Trophoblast cell (in vitro differentiated cells and primary cell): ENCODE data around the gene SPSB2.
A peak's percentile ranks its signal among the peaks of the same experiment; 100 is the strongest.
"Not testable (repeated sequence)": the region's sequence is repeated elsewhere in the genome, so short reads cannot be mapped to it uniquely, and the experiment has no call there.

Source experiments
- DNase-seq, 2 donors: peaks; one replicate each; pipeline ENCODE4 v3.0.0-alpha.2; 2016
- H2AFZ ChIP-seq: 2 replicates; pipeline ENCODE4 v1.6.1; 2013; ENCODE audit warnings: low read length, moderate library complexity, mild to moderate bottlenecking; ENCODE audit not compliant: insufficient read depth, poor library complexity
- H2AK5ac ChIP-seq: 2 replicates; pipeline ENCODE4 v1.6.1; 2013; ENCODE audit warnings: mild to moderate bottlenecking, low read length
- H2BK120ac ChIP-seq: 2 replicates; pipeline ENCODE4 v1.6.1; 2013; ENCODE audit warnings: low read length, mild to moderate bottlenecking, moderate library complexity; ENCODE audit not compliant: insufficient read depth, poor library complexity
- H2BK12ac ChIP-seq: 2 replicates; pipeline ENCODE4 v1.6.1; 2013; ENCODE audit warnings: mild to moderate bottlenecking, low read length, moderate library complexity
- H2BK5ac ChIP-seq: 2 replicates; pipeline ENCODE4 v1.6.1; 2013; ENCODE audit warnings: low read length, low read depth, moderate library complexity, mild to moderate bottlenecking; ENCODE audit not compliant: poor library complexity
- H3K14ac ChIP-seq: 2 replicates; pipeline ENCODE4 v1.6.1; 2013; ENCODE audit warnings: mild to moderate bottlenecking, low read length
- H3K18ac ChIP-seq: 2 replicates; pipeline ENCODE4 v1.6.1; 2013; ENCODE audit warnings: mild to moderate bottlenecking, low read length
- H3K23ac ChIP-seq: 2 replicates; pipeline ENCODE4 v1.6.1; 2013; ENCODE audit warnings: low read length
- H3K27ac ChIP-seq: 2 replicates; pipeline ENCODE4 v1.5.1; 2013; ENCODE audit warnings: low read depth, mild to moderate bottlenecking, inconsistent platforms, low read length, moderate library complexity
- H3K27me3 ChIP-seq: 2 replicates; pipeline ENCODE4 v1.6.1; 2013; ENCODE audit warnings: inconsistent platforms, mild to moderate bottlenecking, low read length, moderate library complexity; ENCODE audit not compliant: insufficient read depth
- H3K36me3 ChIP-seq, 2 experiments: 1 replicate in 1 of 2; 2 replicates in 1 of 2; pipeline ENCODE4 v1.6.1; 2013; ENCODE audit warnings: low read length in 2 of 2, mild to moderate bottlenecking in 2 of 2, moderate library complexity in 1 of 2; ENCODE audit not compliant: insufficient read depth in 2 of 2, control insufficient read depth in 1 of 2
- H3K4ac ChIP-seq: 2 replicates; pipeline ENCODE4 v1.6.1; 2013; ENCODE audit warnings: low read depth, mild to moderate bottlenecking, low read length, moderate library complexity
- H3K4me1 ChIP-seq, 2 experiments: 1 replicate in 1 of 2; 2 replicates in 1 of 2; pipeline ENCODE4 v1.6.1; 2013; ENCODE audit warnings: low read length in 2 of 2, mild to moderate bottlenecking in 2 of 2, moderate library complexity in 1 of 2; ENCODE audit not compliant: insufficient read depth in 2 of 2, control insufficient read depth in 1 of 2
- H3K4me2 ChIP-seq: 2 replicates; pipeline ENCODE4 v1.6.1; 2013; ENCODE audit warnings: inconsistent platforms, mild to moderate bottlenecking, low read length, moderate library complexity
- H3K4me3 ChIP-seq: 2 replicates; pipeline ENCODE4 v1.5.1; 2013; ENCODE audit warnings: mild to moderate bottlenecking, low read depth, low read length, inconsistent platforms
- H3K79me1 ChIP-seq: one replicate; pipeline ENCODE4 v1.6.1; 2013; ENCODE audit warnings: low read length
- H3K79me2 ChIP-seq: 2 replicates; pipeline ENCODE4 v1.6.1; 2013; ENCODE audit warnings: low read length, mild to moderate bottlenecking; ENCODE audit not compliant: control insufficient read depth, insufficient read depth, poor library complexity
- H3K9ac ChIP-seq: 2 replicates; pipeline ENCODE4 v1.6.1; 2013; ENCODE audit warnings: mild to moderate bottlenecking, low read length
- H3K9me3 ChIP-seq: 2 replicates; pipeline ENCODE4 v1.6.1; 2013; ENCODE audit warnings: low read depth, mild to moderate bottlenecking, control low read depth, inconsistent platforms, low read length; ENCODE audit not compliant: insufficient read depth
- H4K12ac ChIP-seq: 2 replicates; pipeline ENCODE4 v1.6.1; 2013; ENCODE audit warnings: low read depth, mild to moderate bottlenecking, low read length, moderate library complexity
- H4K8ac ChIP-seq: 2 replicates; pipeline ENCODE4 v1.6.1; 2013; ENCODE audit warnings: low read depth, mild to moderate bottlenecking, low read length, moderate library complexity
- H4K91ac ChIP-seq: one replicate; pipeline ENCODE4 v1.6.1; 2013; ENCODE audit warnings: low read depth, mild to moderate bottlenecking, low read length, moderate library complexity
- WGBS: extraction: QIAGEN DNeasy Blood & Tissue Kit; methylation state at CpG from one replicate; pipeline ENCODE4 v1.1.7; 2013; ENCODE audit warnings: missing lambda C conversion rate; ENCODE audit not compliant: insufficient read length, insufficient coverage; ENCODE audit errors: extremely low coverage; 5-methylcytosine and 5-hydroxymethylcytosine counted together

Gene SPSB2

DNA sequence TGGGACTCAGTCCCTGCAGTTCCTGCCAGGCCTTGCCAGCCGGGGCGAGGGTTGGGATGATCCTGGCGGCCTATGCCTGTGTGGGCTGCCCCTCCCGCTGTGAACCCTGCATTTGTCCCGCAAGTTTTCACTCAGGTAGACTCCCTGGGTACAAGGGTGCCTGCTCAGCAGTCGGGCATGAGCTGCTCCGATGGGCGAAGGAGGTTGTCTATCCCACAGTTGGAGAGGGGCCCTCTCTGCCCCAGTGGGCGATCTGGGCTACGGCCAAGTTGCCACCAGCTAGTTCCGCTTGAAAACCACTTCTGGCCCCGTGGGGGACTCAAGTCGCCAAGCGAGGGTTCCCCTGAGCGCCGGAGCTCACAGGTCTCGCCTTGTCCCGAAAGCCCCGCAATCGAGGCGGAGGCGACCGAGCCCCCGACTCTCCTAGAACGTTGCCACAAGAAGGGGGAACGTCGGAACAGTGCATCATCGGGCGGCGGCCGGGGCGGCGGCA is 6.1 kb downstream of the SPSB2 start:
- no peaks in the 10 kb centered on the region for H3K27me3 ChIP-seq
- H3K36me3 ChIP-seq, result peaks cover 59 to 65% of the 10 kb centered on the region in 2 experiments
- no peak overlapping the region for H2BK120ac ChIP-seq
- H3K4me2 ChIP-seq, result peak overlapping the region; percentile 88
- H4K12ac ChIP-seq, result peak overlapping the region; percentile 5
- peak overlapping the region; percentile 17 for H3K9ac ChIP-seq
- H2AFZ ChIP-seq, result peak overlapping the region; percentile 12
- H3K4ac ChIP-seq, result no peak overlapping the region
- no peak overlapping the region for H2BK12ac ChIP-seq
- H3K27ac ChIP-seq, result no peak overlapping the region
- peaks cover 12% of the 10 kb centered on the region for H3K79me2 ChIP-seq
- H3K18ac ChIP-seq, result peak overlapping the region; percentile 12
- peak overlapping the region; percentile 59 for H3K4me3 ChIP-seq
- H3K79me1 ChIP-seq, result peaks cover 9% of the 10 kb centered on the region
- H2BK5ac ChIP-seq, result no peak overlapping the region
- no peak overlapping the region for H3K23ac ChIP-seq
- H3K4me1 ChIP-seq, result peaks cover 14 to 21% of the 10 kb centered on the region in 2 experiments
- H2AK5ac ChIP-seq, result peak overlapping the region; percentile 23
- H4K91ac ChIP-seq, result no peak overlapping the region
- peaks cover 3% of the 10 kb centered on the region for H3K9me3 ChIP-seq
- peak overlapping the region; percentile 76 for H4K8ac ChIP-seq
- no CpG with 5 or more reads among the region's 33 CpGs for WGBS
- H3K14ac ChIP-seq, result peak overlapping the region; percentile 50
- no peak for DNase-seq

DNA sequence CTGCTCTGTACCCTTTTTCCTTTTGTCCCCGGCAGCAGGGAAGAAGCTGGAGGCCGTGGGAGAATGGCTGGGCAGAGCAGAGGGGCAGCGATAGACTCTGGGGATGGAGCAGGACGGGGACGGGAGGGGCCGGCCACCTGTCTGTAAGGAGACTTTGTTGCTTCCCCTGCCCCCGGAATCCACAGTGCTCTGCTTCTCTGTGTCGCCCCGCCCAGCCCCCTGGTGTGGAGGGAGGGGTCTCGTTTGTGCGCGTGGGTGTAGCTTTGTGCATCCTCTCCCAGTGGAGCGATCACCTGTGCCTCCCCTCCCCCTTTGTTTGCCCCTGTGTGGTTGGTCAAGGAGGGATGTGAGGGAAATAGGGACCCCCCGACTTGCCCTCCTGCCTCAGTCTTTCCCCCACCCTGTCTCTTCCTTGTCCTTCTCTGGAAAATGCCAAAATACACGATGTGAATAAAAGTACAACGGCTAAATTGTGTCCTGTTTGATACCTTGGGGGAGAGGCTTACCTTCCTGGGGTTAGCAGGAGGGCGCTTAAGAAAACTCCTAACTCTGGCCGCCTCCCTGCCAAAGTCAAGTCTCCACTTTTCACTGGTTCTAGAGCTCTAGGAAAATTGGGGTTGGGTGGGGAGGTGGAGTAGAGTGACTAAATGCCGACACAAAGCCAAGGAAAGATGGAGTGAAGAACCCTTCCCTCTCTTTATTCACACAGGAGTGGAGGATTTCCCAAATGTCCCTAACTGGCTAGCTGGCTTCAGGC is 6.8 kb downstream of the SPSB2 start:
- peaks cover 3% of the 10 kb centered on the region for H3K9me3 ChIP-seq
- H2AFZ ChIP-seq, result peak overlapping the region; percentile 12
- no peak overlapping the region for H3K23ac ChIP-seq
- peak overlapping the region; percentile 88 for H3K4me2 ChIP-seq
- peaks cover 62 to 69% of the 10 kb centered on the region in 2 experiments for H3K36me3 ChIP-seq
- H3K79me1 ChIP-seq, result peaks cover 9% of the 10 kb centered on the region
- H4K12ac ChIP-seq, result peak overlapping the region; percentile 5
- peak overlapping the region; percentile 76 for H4K8ac ChIP-seq
- peak overlapping the region; percentile 13 for H3K4me3 ChIP-seq
- H2BK5ac ChIP-seq, result no peak overlapping the region
- no peak overlapping the region for H3K27ac ChIP-seq
- peak overlapping the region; percentile 12 for H3K18ac ChIP-seq
- H2AK5ac ChIP-seq, result peak overlapping the region; percentile 23
- no CpG with 5 or more reads among the region's 19 CpGs for WGBS
- peaks cover 12% of the 10 kb centered on the region for H3K79me2 ChIP-seq
- no peak overlapping the region for H4K91ac ChIP-seq
- H3K4ac ChIP-seq, result no peak overlapping the region
- no peaks in the 10 kb centered on the region for H3K27me3 ChIP-seq
- peaks cover 11 to 14% of the 10 kb centered on the region in 2 experiments for H3K4me1 ChIP-seq
- peak overlapping the region; percentile 50 for H3K14ac ChIP-seq
- H2BK12ac ChIP-seq, result no peak overlapping the region
- H2BK120ac ChIP-seq, result no peak overlapping the region
- no peak overlapping the region for H3K9ac ChIP-seq
- DNase-seq, result no peak

DNA sequence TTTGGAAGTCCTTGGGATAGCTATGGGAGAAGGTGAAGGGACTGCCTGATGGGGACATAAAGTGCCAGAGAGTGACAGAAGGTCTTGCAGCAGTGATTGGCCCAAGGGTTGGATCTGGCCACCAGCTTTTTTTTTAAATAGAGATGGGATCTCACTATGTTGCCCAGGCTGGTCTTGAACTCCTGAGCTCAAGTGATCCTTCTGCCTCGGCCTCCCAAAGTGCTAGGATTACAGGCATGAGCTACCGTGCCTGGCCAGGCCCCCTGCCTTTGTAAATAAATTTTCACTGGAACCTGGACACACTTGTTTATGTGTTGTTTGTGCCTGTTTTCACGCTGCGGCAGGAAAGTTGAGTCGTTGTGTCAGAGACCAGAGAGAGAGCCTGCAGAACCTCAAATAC is 7.8 kb downstream of the SPSB2 start:
- H3K4me1 ChIP-seq, result peaks cover 11% of the 10 kb centered on the region in 2 experiments
- not testable (repeated sequence) for H2AK5ac ChIP-seq, H4K12ac ChIP-seq, H3K79me1 ChIP-seq, H3K9ac ChIP-seq, H3K27ac ChIP-seq, H2BK5ac ChIP-seq, DNase-seq, H3K9me3 ChIP-seq, H3K27me3 ChIP-seq, H3K23ac ChIP-seq, H3K4ac ChIP-seq, H2BK12ac ChIP-seq, H2AFZ ChIP-seq, H3K14ac ChIP-seq, H3K4me3 ChIP-seq, H4K8ac ChIP-seq, H3K18ac ChIP-seq, H3K4me2 ChIP-seq, H4K91ac ChIP-seq, H2BK120ac ChIP-seq
- no CpG with 5 or more reads among the region's 5 CpGs for WGBS
- peaks cover 12% of the 10 kb centered on the region for H3K79me2 ChIP-seq
- peaks cover 63 to 69% of the 10 kb centered on the region in 2 experiments for H3K36me3 ChIP-seq

DNA sequence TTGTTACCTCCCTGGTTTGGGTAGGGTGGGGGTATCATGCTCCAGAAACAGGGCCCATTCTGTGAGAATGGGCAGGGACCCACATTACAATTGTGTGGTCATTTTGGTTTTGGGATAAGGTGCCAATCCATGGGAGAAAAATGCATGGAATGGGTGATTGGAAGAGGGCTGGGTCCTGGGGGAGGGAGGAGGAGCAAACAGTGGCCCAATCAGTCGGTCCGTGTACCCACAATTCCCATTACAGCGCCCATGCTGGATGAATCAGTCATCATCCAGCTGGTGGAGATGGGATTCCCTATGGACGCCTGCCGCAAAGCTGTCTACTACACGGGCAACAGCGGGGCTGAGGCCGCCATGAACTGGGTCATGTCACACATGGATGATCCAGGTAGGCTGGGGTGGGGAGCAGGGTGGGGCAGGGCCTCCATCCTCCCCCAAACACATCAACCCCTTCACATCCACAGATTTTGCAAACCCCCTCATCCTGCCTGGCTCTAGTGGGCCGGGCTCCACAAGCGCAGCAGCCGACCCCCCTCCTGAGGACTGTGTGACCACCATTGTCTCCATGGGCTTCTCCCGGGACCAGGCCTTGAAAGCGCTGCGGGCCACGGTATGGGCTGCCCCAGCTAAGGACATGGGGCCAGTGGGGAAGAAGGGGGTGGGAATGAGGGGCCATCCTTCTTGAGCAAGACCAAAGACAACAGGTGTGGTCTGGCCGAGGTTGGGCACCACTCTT is 9.3 kb downstream of the SPSB2 start:
- Histone ChIP-seq H2BK12ac (no peak overlapping the region), H3K36me3 (peaks cover 65 to 67% of the 10 kb centered on the region in 2 experiments)
- WGBS, result no CpG with 5 or more reads among the region's 16 CpGs

More for the DNA sequence above, 9.3 kb downstream of the SPSB2 start:
- Histone ChIP-seq H3K4ac (no peak overlapping the region), H3K18ac (no peak overlapping the region), H3K23ac (no peak overlapping the region), H4K91ac (no peak overlapping the region), H3K27ac (no peak overlapping the region), H4K8ac (no peak overlapping the region), H2AK5ac (no peak overlapping the region), H2AFZ (no peak overlapping the region), H3K4me2 (no peak overlapping the region), H3K4me3 (no peak overlapping the region), H4K12ac (no peak overlapping the region), H3K14ac (no peak overlapping the region), H3K27me3 (no peaks in the 10 kb centered on the region), H3K4me1 (peaks cover 8 to 9% of the 10 kb centered on the region in 2 experiments), H3K79me1 (peaks cover 9% of the 10 kb centered on the region), H3K79me2 (peaks cover 12% of the 10 kb centered on the region), H2BK120ac (no peak overlapping the region), H3K9me3 (no peaks in the 10 kb centered on the region), H2BK5ac (no peak overlapping the region), H3K9ac (peak overlapping the region; percentile 17)
- no peak for DNase-seq
